ENCODE results near the gene CCDC178.

Gene CCDC178

GRCh38 chr18:32911660-32912284 is 528.7 kb downstream of the CCDC178 start:
- no peak for DNase-seq (ENCODE audit: low spot score)

GRCh38 chr18:32910694-32911296 is 529.7 kb downstream of the CCDC178 start:
- no peak for DNase-seq (ENCODE audit: low spot score)

GRCh38 chr18:32909798-32910561 is 530.5 kb downstream of the CCDC178 start:
- peak; percentile 17 for DNase-seq (ENCODE audit: low spot score)

- no peak for DNase-seq (ENCODE audit: low spot score)
Measured at GRCh38 chr18:32908424-32908805, 532.1 kb downstream of the CCDC178 start.

GRCh38 chr18:32907648-32908423 is 532.7 kb downstream of the CCDC178 start:
- no peak for DNase-seq (ENCODE audit: low spot score)

GRCh38 chr18:32907311-32907585 is 533.3 kb downstream of the CCDC178 start:
- DNase-seq (ENCODE audit: low spot score), result no peak

- DNase-seq (ENCODE audit: low spot score), result peak; percentile 34
Measured at GRCh38 chr18:32906506-32907310, 533.8 kb downstream of the CCDC178 start.

- DNase-seq (ENCODE audit: low spot score), result no peak
Measured at GRCh38 chr18:32905651-32906050, 534.9 kb downstream of the CCDC178 start.

- no peak for DNase-seq (ENCODE audit: low spot score)
Measured at GRCh38 chr18:32902568-32903330, 537.8 kb downstream of the CCDC178 start.

GRCh38 chr18:32899819-32900218 is 540.7 kb downstream of the CCDC178 start:
- DNase-seq (ENCODE audit: low spot score), result peak; percentile 62

- DNase-seq (ENCODE audit: low spot score), result no peak
Measured at GRCh38 chr18:32896776-32897547, 543.6 kb downstream of the CCDC178 start.

- DNase-seq (ENCODE audit: low spot score), result peak; percentile 17
Measured at GRCh38 chr18:32893915-32894314, 546.6 kb downstream of the CCDC178 start.

GRCh38 chr18:32891797-32892196 is 548.7 kb downstream of the CCDC178 start:
- DNase-seq (ENCODE audit: low spot score), result no peak

GRCh38 chr18:32891130-32891529 is 549.4 kb downstream of the CCDC178 start:
- no peak for DNase-seq (ENCODE audit: low spot score)

GRCh38 chr18:32889615-32890593 is 550.6 kb downstream of the CCDC178 start:
- DNase-seq (ENCODE audit: low spot score), result no peak

- DNase-seq (ENCODE audit: low spot score), result no peak
Measured at GRCh38 chr18:32888306-32888705, 552.2 kb downstream of the CCDC178 start.
